HepG2 (cell line): ENCODE data around the gene ABCG2. TPM values are rescaled to one million over a fixed set of nuclear protein-coding genes. Genes with fewer than 3 reads are reported as not detected.

Experiments
- ATAC-seq: fragments of 200-7000 bp; cut with Tn5 transposase; 3 replicates; pipeline ENCODE4 v1.9.1; 2020; ENCODE audit warnings: mild to moderate bottlenecking, moderate library complexity
- BruUV-seq: library from RNA; stranded (reverse); fragments of 400-500 nt; replicated peaks from 2 replicates; lab custom pipeline; 2021; lab: Mats Ljungman, UMichigan
- CTCF ChIA-PET: fragments of 300-600 bp; formaldehyde crosslinking; extraction: SDS; loops from one replicate; lab custom pipeline; 2021; ENCODE audit warnings: low total read pairs, inconsistent platforms, low intra/inter-chr PET ratio; lab: Yijun Ruan, JAX
- POLR2A ChIA-PET: fragments of 350-600 bp; sonication (Branson Sonifier 250); formaldehyde crosslinking; loops from one replicate; lab custom pipeline; 2020; ENCODE audit warnings: antibody characterized with exemption, inconsistent platforms; lab: Yijun Ruan, JAX
- DNase-seq: peaks from one replicate; pipeline ENCODE4 v3.0.0-alpha.2; 2015; ENCODE audit warnings: low spot score
- FAIRE-seq: peaks from 3 replicates; lab custom pipeline; 2011; peaks lifted over from hg19 to GRCh38; lab: Jason Lieb, UNC
- H2AFZ ChIP-seq: one replicate; pipeline ENCODE4 v1.6.1; 2011; ENCODE audit warnings: low read length, inconsistent platforms
- H3K27ac ChIP-seq: fragments of 300-600 bp; 3 replicates; pipeline ENCODE4 v1.8.0; 2011; ENCODE audit warnings: mixed run types, mild to moderate bottlenecking, mixed read lengths, low read length, inconsistent platforms; ENCODE audit not compliant: insufficient read depth; ENCODE audit errors: extremely low read length
- H3K27me3 ChIP-seq, 2 experiments: fragments of 200-600 bp in 1 of 2; 2 replicates in 1 of 2; 3 replicates in 1 of 2; pipeline versions ENCODE4 v1.6.0 to v1.8.0; 2011; ENCODE audit warnings: low read length in 2 of 2, mild to moderate bottlenecking in 2 of 2, moderate library complexity in 2 of 2, inconsistent platforms in 1 of 2; ENCODE audit not compliant: insufficient read depth in 2 of 2, control insufficient read depth in 1 of 2
- H3K36me3 ChIP-seq, 2 experiments: fragments of 200-600 bp in 1 of 2; replicated peaks in 1 of 2; 2 replicates in 1 of 2; 3 replicates in 1 of 2; pipeline versions ENCODE4 v1.5.1 to v1.8.0; 2011; ENCODE audit warnings: low read length in 2 of 2, inconsistent platforms in 1 of 2; ENCODE audit not compliant: insufficient read depth in 2 of 2, control insufficient read depth in 1 of 2
- H3K4me1 ChIP-seq: 2 replicates; pipeline ENCODE4 v1.5.1; 2012; ENCODE audit warnings: low read length, inconsistent platforms; ENCODE audit not compliant: insufficient read depth
- H3K4me2 ChIP-seq: 2 replicates; pipeline ENCODE4 v1.6.0; 2011; ENCODE audit warnings: low read depth, low read length, inconsistent platforms
- H3K4me3 ChIP-seq, 3 experiments: fragments of 200-600 bp in 1 of 3; sonication (generic), shearing (Covaris generic) in 1 of 3; replicated peaks in 1 of 3; 2 replicates each; pipeline ENCODE4 v1.5.1; 2011 to 2016; ENCODE audit warnings: low read length in 3 of 3, inconsistent platforms in 2 of 3, low read depth in 2 of 3, mild to moderate bottlenecking in 2 of 3, control low read depth in 1 of 3, mixed read lengths in 1 of 3; ENCODE audit not compliant: insufficient read depth in 1 of 3
- H3K79me2 ChIP-seq: one replicate; pipeline ENCODE4 v1.6.1; 2011; ENCODE audit warnings: low read length, inconsistent platforms; ENCODE audit not compliant: insufficient read depth
- H3K9ac ChIP-seq: 2 replicates; pipeline ENCODE4 v1.6.0; 2011; ENCODE audit warnings: mild to moderate bottlenecking, low read depth, low read length, inconsistent platforms; ENCODE audit not compliant: insufficient read depth
- H3K9me3 ChIP-seq: 2 replicates; pipeline ENCODE4 v1.5.1; 2012; ENCODE audit warnings: mild to moderate bottlenecking, low read length
- H4K20me1 ChIP-seq: 2 replicates; pipeline ENCODE4 v1.6.0; 2011; ENCODE audit warnings: inconsistent platforms, mild to moderate bottlenecking, low read length, moderate library complexity; ENCODE audit not compliant: insufficient read depth
- CBFB ChIP-seq: sonication (generic); formaldehyde crosslinking; IDR thresholded peaks from 2 replicates; pipeline ENCODE4 v1.4.0; 2020; ENCODE audit warnings: missing genetic modification reagents
- CENPBD1 ChIP-seq: sonication (generic); formaldehyde crosslinking; IDR thresholded peaks from 2 replicates; pipeline ENCODE4 v1.8.0; 2022; ENCODE audit warnings: missing genetic modification reagents, low read depth, mild to moderate bottlenecking, borderline replicate concordance
- EEA1 ChIP-seq: sonication (generic); formaldehyde crosslinking; IDR thresholded peaks from 2 replicates; pipeline ENCODE4 v1.5.1; 2020; ENCODE audit warnings: mild to moderate bottlenecking, missing genetic modification reagents, borderline replicate concordance
- FOXC1 ChIP-seq: sonication (generic); formaldehyde crosslinking; IDR thresholded peaks from 2 replicates; pipeline ENCODE4 v1.8.0; 2022; ENCODE audit warnings: mild to moderate bottlenecking, missing genetic modification reagents, borderline replicate concordance
- GLMP ChIP-seq: sonication (generic); formaldehyde crosslinking; IDR thresholded peaks from 2 replicates; pipeline ENCODE4 v1.9.0; 2021; ENCODE audit warnings: missing genetic modification reagents, mild to moderate bottlenecking, borderline replicate concordance
- JDP2 ChIP-seq: sonication (generic); formaldehyde crosslinking; IDR thresholded peaks from 2 replicates; pipeline ENCODE4 v1.8.1; 2022; ENCODE audit warnings: missing genetic modification reagents, borderline replicate concordance
- MXD1 ChIP-seq: sonication (generic); formaldehyde crosslinking; IDR thresholded peaks from 2 replicates; pipeline ENCODE4 v1.4.0; 2020; ENCODE audit warnings: mild to moderate bottlenecking, missing genetic modification reagents
- TBX3 ChIP-seq: fragments of 450-650 bp; IDR thresholded peaks from 2 replicates; pipeline ENCODE4 v1.6.1; 2017; ENCODE audit warnings: antibody characterized with exemption, mild to moderate bottlenecking, inconsistent platforms, borderline replicate concordance
- ZNF160 ChIP-seq: sonication (generic); formaldehyde crosslinking; IDR thresholded peaks from 2 replicates; pipeline ENCODE4 v1.8.0; 2022; ENCODE audit warnings: mild to moderate bottlenecking, inconsistent platforms, missing genetic modification reagents
- in situ Hi-C: cut with HindIII; loops from 2 replicates; pipeline ENCODE4 v1.10.0; 2017; ENCODE audit warnings: low pct_unique_long_range_greater_than_20kb; ENCODE audit not compliant: extremely low pct_ligation_motif_present
- intact Hi-C: fragments of 100-400 bp; cut with micrococcal nuclease; formaldehyde crosslinking; loops from one replicate; pipeline ENCODE4 v1.10.0; 2022; ENCODE audit not compliant: unreplicated experiment
- polyA plus RNA-seq, 8 experiments: library from polyadenylated mRNA; depleted of rRNA in 3 of 8; stranded (reverse) in 7 of 8; unstranded in 1 of 8; fragments of >200 nt; fragmentation: Illumina TruSeq in 4 of 8; extraction: Trizol in 4 of 8; gene quantifications; 2 replicates each; pipeline versions ENCODE4 v1.2.1 to v1.2.3, GENCODE V29; 2011 to 2016; ENCODE audit warnings: low read depth in 4 of 8, missing spikeins in 1 of 8, mixed read lengths in 1 of 8; ENCODE audit not compliant: insufficient read depth in 1 of 8
- total RNA-seq, 5 experiments: library from RNA; depleted of rRNA; stranded (reverse); fragments of >200 nt; fragmentation: Illumina TruSeq; extraction: Trizol; gene quantifications; 2 replicates each; pipeline ENCODE4 v1.2.3, GENCODE V29; 2016; ENCODE audit warnings: low read depth in 1 of 5
- TF ChIP-seq, protein P1 (sequence below): sonication (generic); formaldehyde crosslinking; IDR thresholded peaks from 2 replicates; pipeline ENCODE4 v1.4.0; 2020; ENCODE audit warnings: low read depth, mild to moderate bottlenecking, missing genetic modification reagents
- TF ChIP-seq, protein P2 (sequence below): sonication (generic); formaldehyde crosslinking; IDR thresholded peaks from 2 replicates; pipeline ENCODE4 v1.4.0; 2020; ENCODE audit warnings: missing genetic modification reagents
- TF ChIP-seq, protein P3 (sequence below): sonication (generic); formaldehyde crosslinking; IDR thresholded peaks from 2 replicates; pipeline ENCODE4 v1.5.0; 2020; ENCODE audit warnings: mild to moderate bottlenecking, missing genetic modification reagents
- TF ChIP-seq, protein P4 (sequence below): IDR thresholded peaks from 2 replicates; pipeline ENCODE4 v1.6.1; 2016
- TF ChIP-seq, protein P5 (sequence below): sonication (generic); formaldehyde crosslinking; IDR thresholded peaks from 2 replicates; pipeline ENCODE4 v1.5.0; 2020; ENCODE audit warnings: mild to moderate bottlenecking, missing genetic modification reagents

Gene ABCG2
- total and polyA plus RNA-seq, 2 of the 13 experiments (the other 11 are each of a cell fraction or from before 2014, with no cell fraction given) = 10.0 to 15.7 TPM

GRCh38 chr4:88185906-88186305 lies 27.5 kb upstream of the ABCG2 start:
- Histone ChIP-seq H2AFZ (no peak overlapping the region), H3K4me2 (no peak overlapping the region), H4K20me1 (no peaks in the 10 kb centered on the region), H3K9me3 (no peaks in the 10 kb centered on the region), H3K4me3 (no peak overlapping the region), H3K27ac (no peak overlapping the region), H3K9ac (no peak overlapping the region), H3K27me3 (peaks cover 0 to 1% of the 10 kb centered on the region in 2 experiments; a peak in 2 of 5 replicates), H3K79me2 (no peaks in the 10 kb centered on the region), H3K36me3 (no peaks in the 10 kb centered on the region), H3K4me1 (peaks cover 22% of the 10 kb centered on the region)
- FAIRE-seq = no peak
- BruUV-seq = no TSS peak
- intact Hi-C loops (no loop called here), in situ Hi-C loops (no loop called here)
- no peak for DNase-seq
- CTCF ChIA-PET = no interaction called here
- POLR2A ChIA-PET = no interaction called here
- no peak for ATAC-seq
- TF ChIP-seq, protein P1, sequence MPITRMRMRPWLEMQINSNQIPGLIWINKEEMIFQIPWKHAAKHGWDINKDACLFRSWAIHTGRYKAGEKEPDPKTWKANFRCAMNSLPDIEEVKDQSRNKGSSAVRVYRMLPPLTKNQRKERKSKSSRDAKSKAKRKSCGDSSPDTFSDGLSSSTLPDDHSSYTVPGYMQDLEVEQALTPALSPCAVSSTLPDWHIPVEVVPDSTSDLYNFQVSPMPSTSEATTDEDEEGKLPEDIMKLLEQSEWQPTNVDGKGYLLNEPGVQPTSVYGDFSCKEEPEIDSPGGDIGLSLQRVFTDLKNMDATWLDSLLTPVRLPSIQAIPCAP = no peak
- no peak for TF ChIP-seq CENPBD1
- TF ChIP-seq CBFB (CRISPR knock-in tag) = no peak
- TF ChIP-seq, protein P2, sequence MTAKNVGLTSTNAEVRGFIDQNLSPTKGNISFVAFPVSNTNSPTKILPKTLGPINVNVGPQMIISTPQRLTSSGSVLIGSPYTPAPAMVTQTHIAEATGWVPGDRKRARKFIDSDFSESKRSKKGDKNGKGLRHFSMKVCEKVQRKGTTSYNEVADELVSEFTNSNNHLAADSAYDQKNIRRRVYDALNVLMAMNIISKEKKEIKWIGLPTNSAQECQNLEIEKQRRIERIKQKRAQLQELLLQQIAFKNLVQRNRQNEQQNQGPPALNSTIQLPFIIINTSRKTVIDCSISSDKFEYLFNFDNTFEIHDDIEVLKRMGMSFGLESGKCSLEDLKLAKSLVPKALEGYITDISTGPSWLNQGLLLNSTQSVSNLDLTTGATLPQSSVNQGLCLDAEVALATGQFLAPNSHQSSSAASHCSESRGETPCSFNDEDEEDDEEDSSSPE (CRISPR knock-in tag) = no peak
- TF ChIP-seq TBX3 = no peak
- TF ChIP-seq JDP2 = no peak
- no peak for TF ChIP-seq EEA1
- TF ChIP-seq, protein P3, sequence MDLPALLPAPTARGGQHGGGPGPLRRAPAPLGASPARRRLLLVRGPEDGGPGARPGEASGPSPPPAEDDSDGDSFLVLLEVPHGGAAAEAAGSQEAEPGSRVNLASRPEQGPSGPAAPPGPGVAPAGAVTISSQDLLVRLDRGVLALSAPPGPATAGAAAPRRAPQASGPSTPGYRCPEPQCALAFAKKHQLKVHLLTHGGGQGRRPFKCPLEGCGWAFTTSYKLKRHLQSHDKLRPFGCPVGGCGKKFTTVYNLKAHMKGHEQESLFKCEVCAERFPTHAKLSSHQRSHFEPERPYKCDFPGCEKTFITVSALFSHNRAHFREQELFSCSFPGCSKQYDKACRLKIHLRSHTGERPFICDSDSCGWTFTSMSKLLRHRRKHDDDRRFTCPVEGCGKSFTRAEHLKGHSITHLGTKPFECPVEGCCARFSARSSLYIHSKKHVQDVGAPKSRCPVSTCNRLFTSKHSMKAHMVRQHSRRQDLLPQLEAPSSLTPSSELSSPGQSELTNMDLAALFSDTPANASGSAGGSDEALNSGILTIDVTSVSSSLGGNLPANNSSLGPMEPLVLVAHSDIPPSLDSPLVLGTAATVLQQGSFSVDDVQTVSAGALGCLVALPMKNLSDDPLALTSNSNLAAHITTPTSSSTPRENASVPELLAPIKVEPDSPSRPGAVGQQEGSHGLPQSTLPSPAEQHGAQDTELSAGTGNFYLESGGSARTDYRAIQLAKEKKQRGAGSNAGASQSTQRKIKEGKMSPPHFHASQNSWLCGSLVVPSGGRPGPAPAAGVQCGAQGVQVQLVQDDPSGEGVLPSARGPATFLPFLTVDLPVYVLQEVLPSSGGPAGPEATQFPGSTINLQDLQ = no peak
- TF ChIP-seq, protein P4, sequence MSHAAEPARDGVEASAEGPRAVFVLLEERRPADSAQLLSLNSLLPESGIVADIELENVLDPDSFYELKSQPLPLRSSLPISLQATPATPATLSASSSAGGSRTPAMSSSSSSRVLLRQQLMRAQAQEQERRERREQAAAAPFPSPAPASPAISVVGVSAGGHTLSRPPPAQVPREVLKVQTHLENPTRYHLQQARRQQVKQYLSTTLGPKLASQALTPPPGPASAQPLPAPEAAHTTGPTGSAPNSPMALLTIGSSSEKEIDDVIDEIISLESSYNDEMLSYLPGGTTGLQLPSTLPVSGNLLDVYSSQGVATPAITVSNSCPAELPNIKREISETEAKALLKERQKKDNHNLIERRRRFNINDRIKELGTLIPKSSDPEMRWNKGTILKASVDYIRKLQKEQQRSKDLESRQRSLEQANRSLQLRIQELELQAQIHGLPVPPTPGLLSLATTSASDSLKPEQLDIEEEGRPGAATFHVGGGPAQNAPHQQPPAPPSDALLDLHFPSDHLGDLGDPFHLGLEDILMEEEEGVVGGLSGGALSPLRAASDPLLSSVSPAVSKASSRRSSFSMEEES = no peak
- TF ChIP-seq FOXC1 (CRISPR knock-in tag) = no peak
- TF ChIP-seq ZNF160 = no peak
- no peak for TF ChIP-seq GLMP
- TF ChIP-seq, protein P5, sequence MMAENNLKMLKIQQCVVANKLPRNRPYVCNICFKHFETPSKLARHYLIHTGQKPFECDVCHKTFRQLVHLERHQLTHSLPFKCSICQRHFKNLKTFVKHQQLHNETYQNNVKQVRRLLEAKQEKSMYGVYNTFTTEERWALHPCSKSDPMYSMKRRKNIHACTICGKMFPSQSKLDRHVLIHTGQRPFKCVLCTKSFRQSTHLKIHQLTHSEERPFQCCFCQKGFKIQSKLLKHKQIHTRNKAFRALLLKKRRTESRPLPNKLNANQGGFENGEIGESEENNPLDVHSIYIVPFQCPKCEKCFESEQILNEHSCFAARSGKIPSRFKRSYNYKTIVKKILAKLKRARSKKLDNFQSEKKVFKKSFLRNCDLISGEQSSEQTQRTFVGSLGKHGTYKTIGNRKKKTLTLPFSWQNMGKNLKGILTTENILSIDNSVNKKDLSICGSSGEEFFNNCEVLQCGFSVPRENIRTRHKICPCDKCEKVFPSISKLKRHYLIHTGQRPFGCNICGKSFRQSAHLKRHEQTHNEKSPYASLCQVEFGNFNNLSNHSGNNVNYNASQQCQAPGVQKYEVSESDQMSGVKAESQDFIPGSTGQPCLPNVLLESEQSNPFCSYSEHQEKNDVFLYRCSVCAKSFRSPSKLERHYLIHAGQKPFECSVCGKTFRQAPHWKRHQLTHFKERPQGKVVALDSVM (CRISPR knock-in tag) = no peak
- no peak for TF ChIP-seq MXD1 (CRISPR knock-in tag)
